Stimulated activated CD4-positive, alpha-beta T cell treated with anti-CD3 and anti-CD28 coated beads, Interleukin-12 subunit alpha, Interleukin-12 subunit beta, amount 100 ng/mL, for 24 hours (primary cell): ENCODE data around the gene ATM.
"Not testable (repeated sequence)": the region's sequence is repeated elsewhere in the genome, so short reads cannot be mapped to it uniquely, and the experiment has no call there.

Source experiments
- DNase-seq, 2 experiments: peaks; one replicate each; pipeline ENCODE4 v3.0.0-alpha.2; 2020; ENCODE audit warnings: low read depth in 2 of 2

The ATM gene

DNA sequence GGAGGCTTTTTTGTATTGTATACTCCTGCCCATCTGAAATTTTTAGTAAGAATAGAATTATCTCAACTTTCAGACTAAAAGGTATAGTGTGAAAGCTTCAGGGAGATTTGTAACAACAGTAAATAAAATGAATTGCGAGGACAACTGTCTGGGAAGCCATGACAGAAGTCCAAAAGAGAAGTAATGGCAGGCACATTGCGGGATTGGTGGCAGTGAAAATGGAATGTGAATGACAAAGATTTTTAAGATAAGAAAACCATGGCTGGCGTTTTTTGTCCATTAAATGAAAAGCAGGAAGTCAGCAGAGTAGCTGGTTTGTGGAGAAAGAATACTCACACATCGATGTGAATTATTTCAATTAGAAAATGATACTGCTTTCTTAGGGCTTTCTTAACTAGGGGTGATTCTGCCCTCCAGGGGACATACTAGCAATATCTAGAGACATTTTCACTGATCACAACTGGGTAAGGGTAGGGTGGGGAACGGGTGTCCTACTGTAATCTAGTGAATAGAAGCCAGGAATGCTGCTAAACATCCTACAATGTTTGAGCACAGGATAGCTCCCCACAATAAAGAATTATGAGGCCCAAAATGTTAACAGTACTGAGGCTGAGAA, 2.0 kb upstream of the ATM start:
- DNase-seq = no peak

GRCh38 chr11:108221371-108221770, 1.5 kb upstream of the ATM start:
- DNase-seq = no peak

DNA sequence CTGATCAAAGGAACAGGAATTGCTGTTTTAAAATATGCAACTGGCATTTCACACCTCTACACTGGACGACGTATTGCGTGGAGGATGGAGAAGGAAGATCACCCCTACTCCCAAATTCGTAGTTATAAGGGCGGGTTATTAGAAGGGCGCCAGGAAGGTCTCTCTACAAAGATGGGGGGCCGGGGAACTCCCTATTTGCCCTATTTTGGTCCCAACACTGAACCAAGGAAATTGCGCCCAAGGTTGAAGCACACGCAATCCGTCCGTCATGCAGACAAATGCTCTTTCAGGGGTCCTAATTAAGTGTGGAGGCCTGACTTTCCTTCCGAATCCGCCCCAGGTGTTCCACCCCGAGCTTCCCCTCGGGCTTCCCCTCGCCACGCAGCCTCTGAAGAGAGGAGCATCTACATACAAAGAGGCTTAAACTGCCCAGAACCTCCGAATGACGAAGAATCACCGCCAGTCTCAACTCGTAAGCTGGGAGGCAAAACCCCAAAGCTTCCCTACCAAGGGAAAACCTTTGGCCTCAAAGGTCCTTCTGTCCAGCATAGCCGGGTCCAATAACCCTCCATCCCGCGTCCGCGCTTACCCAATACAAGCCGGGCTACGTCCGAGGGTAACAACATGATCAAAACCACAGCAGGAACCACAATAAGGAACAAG, 825 bp upstream of the ATM start:
- DNase-seq = no peak

DNA sequence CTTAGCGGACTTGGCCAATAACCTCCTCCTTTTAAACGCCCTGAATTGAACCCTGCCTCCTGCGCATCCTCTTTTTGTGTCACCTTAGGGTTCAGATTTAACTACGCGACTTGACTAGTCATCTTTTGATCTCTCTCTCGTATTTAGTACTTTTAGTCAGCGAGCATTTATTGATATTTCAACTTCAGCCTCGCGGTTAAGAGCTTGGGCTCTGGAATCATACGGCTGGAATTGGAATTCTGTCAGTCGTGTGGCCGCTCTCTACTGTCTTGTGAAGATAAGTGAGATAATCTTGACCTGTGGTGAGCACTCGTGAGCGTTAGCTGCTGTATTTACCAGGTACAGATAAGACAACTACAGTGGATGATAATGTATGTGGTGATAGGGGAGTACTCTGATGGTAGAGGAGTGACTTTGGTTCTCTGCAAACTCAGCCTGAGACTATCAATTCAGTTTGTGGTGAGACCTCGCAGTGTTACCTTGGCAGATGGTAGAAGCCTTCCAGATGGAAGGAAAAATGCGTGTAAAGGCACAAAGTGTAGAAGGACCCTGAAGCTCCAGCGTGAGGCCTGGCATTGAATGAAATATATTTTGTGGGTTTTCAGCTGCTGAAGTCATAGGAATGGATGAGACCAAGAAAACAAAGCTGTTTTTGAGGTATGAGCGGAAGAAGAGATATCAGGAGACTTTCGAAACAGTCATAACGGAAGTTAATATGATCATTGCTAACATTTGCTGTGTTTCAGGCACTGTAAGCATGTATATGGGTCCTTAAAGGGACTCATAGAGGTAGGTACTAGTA, 682 bp downstream of the ATM start:
- no peak for DNase-seq

DNA sequence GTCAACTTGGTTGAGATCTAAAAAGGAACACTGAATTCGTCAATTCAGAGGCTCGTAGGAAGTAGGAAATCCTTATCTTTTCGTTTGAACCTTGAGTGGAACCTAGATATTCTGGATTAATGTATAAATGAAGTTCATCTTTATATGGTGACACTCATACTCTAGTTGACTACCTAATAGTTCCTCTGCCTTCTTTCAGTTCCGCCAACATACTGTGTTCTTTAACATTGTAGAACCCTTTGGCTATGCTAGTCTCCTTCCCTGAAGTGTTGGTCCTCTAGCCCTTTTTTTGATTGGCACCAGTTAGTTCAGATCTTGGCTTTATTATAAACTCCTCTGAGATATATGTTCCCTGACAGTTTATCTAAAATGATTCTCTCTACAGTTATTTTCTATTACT, 1.5 kb downstream of the ATM start:
- DNase-seq = no peak

- DNase-seq = no peak
Observed at GRCh38 chr11:108224911-108225786, 2.3 kb downstream of the ATM start.

DNA sequence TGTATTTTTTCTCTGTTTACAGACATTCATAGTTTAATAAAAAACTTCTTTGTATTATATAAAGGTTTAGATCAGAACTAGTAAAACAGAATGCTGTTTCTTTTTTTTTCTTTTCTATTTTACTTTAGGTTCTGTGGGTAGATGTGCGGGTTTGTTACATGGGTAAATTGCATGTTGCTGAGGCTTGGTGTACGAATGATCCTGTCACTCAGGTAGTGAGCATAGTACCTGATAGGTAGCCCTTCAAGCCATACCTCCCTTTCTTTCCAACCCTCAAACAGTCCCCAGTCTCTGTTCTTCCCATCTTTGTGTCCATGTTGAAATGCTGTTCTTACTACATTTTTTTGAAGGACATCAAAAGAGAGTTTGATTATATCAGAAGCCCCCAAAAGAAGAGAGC, 3.2 kb downstream of the ATM start:
- no peak for DNase-seq

GRCh38 chr11:108228251-108228650, 5.4 kb downstream of the ATM start:
- no peak for DNase-seq

DNA sequence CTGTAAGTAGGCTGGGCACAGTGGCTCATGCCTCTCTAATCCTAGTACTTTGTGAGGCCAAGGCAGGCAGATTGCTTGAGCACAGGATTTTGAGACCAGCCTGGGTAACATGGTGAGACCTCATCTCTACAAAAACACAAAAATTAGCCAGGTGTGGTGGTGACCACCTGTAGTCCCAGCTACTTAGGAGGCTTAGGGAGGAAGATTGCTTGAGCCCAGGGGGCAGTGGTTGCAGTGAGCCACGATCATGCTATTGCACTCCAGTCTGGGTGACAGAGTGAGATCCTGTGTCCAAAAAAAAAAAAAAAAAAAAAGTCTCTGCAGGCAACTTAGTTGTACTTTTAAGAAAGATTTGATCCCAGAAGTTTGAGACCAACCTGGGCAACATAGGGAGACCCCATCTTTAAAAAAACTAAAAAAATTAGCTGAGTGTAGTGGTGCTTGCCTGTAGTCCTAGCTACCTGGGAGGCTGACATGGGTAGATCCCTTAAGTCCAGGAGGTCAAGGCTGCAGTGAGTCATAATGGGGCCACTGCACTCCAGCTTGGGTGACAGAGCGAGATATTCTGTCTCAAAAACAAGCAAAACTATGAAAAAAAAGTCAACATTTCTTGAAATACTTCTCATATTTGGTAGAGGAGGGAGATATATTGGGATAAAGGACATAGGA, 10.5 kb downstream of the ATM start:
- DNase-seq = no peak

DNA sequence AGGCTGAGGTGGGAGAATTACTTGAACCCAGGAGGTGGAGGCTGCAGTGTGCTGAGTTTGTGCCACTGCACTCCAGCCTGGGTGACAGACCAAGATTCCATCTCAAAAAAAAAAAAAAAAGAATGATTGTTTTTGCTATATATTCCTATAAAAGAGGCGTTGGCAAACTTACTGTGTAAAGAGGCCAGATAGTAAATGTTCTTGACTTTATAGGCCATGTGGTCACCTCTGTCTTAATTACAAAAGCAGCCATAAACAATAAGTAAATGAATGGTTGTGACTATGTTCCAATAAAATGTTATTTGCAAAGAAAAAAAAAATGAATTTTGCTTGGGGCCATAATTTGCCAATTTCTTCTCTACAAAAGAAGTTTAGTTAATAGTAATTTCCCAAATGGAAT, 12.3 kb downstream of the ATM start:
- no peak for DNase-seq

DNA sequence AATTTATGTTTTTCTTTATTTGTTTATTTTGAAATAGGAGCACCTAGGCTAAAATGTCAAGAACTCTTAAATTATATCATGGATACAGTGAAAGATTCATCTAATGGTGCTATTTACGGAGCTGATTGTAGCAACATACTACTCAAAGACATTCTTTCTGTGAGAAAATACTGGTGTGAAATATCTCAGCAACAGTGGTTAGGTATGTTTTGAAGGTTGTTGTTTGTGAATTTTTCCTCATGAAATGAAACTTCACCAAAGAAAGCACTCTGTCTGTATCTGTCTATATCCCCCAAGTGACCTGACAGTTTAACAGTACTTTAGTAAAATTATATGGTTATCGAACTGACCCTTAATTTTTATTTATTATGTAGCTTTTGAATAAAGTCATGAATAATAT, 12.8 kb downstream of the ATM start:
- DNase-seq = no peak

DNA sequence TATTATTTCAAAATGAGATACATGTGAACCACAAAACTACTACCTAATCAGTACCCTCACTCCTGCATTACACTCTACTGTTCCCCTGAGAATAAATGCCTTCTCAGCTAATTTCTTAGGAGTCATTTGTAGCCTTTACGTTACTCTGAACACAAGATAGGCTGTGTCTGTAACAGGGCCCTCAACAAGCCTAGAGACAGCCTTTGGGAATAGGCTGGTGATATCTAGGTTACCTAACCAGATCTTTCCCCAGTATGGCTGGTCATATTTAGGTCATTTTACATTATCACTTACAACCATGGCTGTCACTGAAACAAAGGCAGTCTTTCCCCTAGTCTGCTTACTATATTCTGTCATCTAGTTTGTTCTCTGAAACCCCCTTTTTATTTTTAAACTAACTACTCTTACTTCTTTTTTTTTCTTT, 14.2 kb downstream of the ATM start:
- no peak for DNase-seq

GRCh38 chr11:108239076-108239475, 16.2 kb downstream of the ATM start:
- DNase-seq = no peak

- DNase-seq = no peak
Observed at GRCh38 chr11:108241330-108242037, 18.6 kb downstream of the ATM start.

DNA sequence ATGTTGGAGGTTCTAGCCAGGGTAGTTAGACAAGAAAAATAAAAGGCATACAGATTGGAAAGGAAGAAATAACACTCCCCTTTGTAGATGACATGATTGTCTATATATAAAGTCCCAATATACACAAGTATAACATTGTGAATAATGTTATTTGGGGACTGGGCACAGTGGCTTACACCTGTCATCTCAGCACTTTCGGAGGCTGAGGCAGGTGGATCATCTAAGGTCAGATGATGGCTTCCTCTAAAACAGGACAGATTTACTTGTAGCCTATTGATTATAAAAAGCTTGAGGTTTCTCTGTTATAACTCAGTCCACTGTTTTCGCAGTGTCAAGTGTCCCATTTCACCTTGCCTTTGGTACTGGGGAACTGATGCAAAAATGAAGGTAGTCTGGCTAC, 19.6 kb downstream of the ATM start:
- no peak for DNase-seq

DNA sequence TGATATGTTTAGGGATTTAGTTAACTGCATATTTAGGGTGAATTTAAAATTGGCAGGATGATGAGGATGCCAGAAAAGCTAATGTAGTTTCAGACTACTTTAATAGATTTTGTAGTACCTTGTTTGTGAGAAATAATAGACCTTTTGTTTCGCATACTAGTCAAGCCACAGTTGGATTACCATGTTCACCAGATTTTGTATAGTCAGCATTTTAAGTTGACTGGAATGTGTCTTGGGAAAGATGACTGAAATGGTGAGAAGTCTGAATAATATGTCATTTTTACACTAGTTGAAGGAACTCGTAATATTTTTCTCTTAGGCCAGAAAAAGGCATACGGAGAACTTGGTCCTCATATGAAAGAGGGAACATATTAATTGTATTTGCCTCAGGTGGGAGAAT, 23.4 kb downstream of the ATM start:
- no peak for DNase-seq

DNA sequence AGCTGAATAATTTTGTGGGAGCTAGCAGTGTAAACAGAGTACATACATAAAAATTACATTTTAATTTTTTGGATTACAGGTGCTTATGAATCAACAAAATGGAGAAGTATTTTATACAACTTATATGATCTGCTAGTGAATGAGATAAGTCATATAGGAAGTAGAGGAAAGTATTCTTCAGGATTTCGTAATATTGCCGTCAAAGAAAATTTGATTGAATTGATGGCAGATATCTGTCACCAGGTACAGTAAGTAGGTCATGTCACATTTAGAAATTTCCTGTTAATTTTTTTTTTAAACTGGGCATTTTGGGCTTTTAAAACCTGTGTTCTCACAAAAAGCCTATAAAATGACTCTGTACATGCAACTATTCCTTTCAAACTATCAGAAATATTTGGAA, 24.0 kb downstream of the ATM start:
- DNase-seq = no peak

GRCh38 chr11:108253176-108253575, 30.3 kb downstream of the ATM start:
- no peak for DNase-seq

DNA sequence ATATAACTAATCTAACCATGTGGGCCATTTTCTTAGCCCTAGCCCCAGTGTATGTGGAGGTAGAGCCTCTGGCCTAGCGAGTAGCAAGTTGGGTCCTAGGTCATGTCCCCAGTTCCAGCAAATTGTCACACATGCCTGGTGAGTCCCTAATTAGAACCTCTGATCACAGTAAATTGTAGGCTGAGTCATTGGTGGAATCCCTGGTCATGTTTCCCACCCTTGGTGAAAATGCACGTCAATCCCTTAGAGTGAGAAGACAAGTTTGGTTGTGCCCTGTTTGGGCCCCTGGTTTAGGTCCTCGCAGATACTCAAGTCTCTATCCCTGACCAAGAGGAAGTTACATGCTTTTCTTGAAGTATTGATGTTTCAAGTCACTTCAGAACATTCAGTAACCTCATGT, 46.7 kb downstream of the ATM start:
- DNase-seq = no peak

GRCh38 chr11:108276985-108277616, 54.2 kb downstream of the ATM start:
- not testable (repeated sequence) for DNase-seq
